Lung (tissue), 12 donors: Measurements from ENCODE around the gene UNC13A. TPM values are rescaled to one million over a fixed set of nuclear protein-coding genes. Genes with fewer than 3 reads are reported as not detected.

Source experiments
- ATAC-seq: fragments of 200-7000 bp; cut with Tn5 transposase; one replicate; pipeline ENCODE4 v1.9.1; 2020; ENCODE audit warnings: moderate number of reproducible peaks; ENCODE audit not compliant: insufficient read depth, low FRiP score
- DNase-seq, 3 donors: peaks; one replicate each; pipeline ENCODE4 v3.0.0-alpha.2; 2013 to 2017
- H3K27ac ChIP-seq, 2 donors: one replicate each; pipeline ENCODE4 v1.5.1; 2013; ENCODE audit warnings: mild to moderate bottlenecking in 2 of 2, moderate library complexity in 2 of 2, control low read depth in 1 of 2, inconsistent platforms in 1 of 2, low read depth in 1 of 2, low read length in 1 of 2
- H3K27me3 ChIP-seq, 3 donors: one replicate each; pipeline ENCODE4 v1.5.1; 2013; ENCODE audit warnings: low read length in 2 of 3; ENCODE audit not compliant: control insufficient read depth in 3 of 3, insufficient read depth in 3 of 3
- H3K36me3 ChIP-seq, 4 donors: one replicate each; pipeline ENCODE4 v1.5.1; 2013; ENCODE audit warnings: low read length in 4 of 4, mild to moderate bottlenecking in 1 of 4, moderate library complexity in 1 of 4; ENCODE audit not compliant: control insufficient read depth in 4 of 4, insufficient read depth in 4 of 4
- H3K4me1 ChIP-seq, 5 donors: one replicate each; pipeline ENCODE4 v1.5.1; 2013; ENCODE audit warnings: low read length in 5 of 5, mild to moderate bottlenecking in 2 of 5, moderate library complexity in 1 of 5; ENCODE audit not compliant: control insufficient read depth in 5 of 5, insufficient read depth in 5 of 5
- H3K4me3 ChIP-seq: one replicate; pipeline ENCODE4 v1.5.1; 2013; ENCODE audit warnings: mild to moderate bottlenecking, control low read depth, moderate library complexity
- H3K9ac ChIP-seq, 2 donors: one replicate each; pipeline ENCODE4 v1.5.1; 2013; ENCODE audit warnings: low read length in 2 of 2, control low read depth in 1 of 2; ENCODE audit not compliant: insufficient read depth in 1 of 2
- H3K9me3 ChIP-seq, 4 donors: one replicate each; pipeline ENCODE4 v1.5.1; 2013; ENCODE audit warnings: low read length in 3 of 4, mild to moderate bottlenecking in 1 of 4, moderate library complexity in 1 of 4; ENCODE audit not compliant: control insufficient read depth in 4 of 4, insufficient read depth in 3 of 4
- CTCF ChIP-seq: IDR thresholded peaks from 2 replicates; pipeline ENCODE4 v1.5.1; 2012; ENCODE audit warnings: mild to moderate bottlenecking; ENCODE audit errors: control extremely low read depth, extremely low read depth
- WGBS, 2 donors: extraction: QIAGEN DNeasy Blood & Tissue Kit; methylation state at CpG; one replicate each; pipeline ENCODE4 v1.1.7; 2013; 5-methylcytosine and 5-hydroxymethylcytosine counted together
- polyA plus RNA-seq, 2 donors: library from polyadenylated mRNA; stranded (reverse); fragments of 200-250 nt; gene quantifications; one replicate each; pipeline ENCODE4 v1.2.1, GENCODE V29; 2013
- total RNA-seq, 2 donors: library from RNA; depleted of rRNA in 1 of 2; stranded (reverse); fragments of >200 nt in 1 of 2; gene quantifications; one replicate each; pipeline ENCODE4 v1.2.1, GENCODE V29; 2014 to 2021
- donor health status: control.
- donor health status: control.
- donor health status: Bipolar disorder and iron deficiency.
- donor health status: healthy.
- donor health status: DM: yes; HTN: yes; CAD: no.

The UNC13A gene
- total and polyA plus RNA-seq, 4 donors: 0.14 to 0.31 (median 0.27) TPM

GRCh38 chr19:17605117-17605516, 83.0 kb downstream of the UNC13A start:
- H3K9ac ChIP-seq: no peak overlapping the region
- TF ChIP-seq CTCF: no peak
- H3K4me1 ChIP-seq: peaks cover 0 to 12% (median 5%) of the 10 kb centered on the region in 5 donors
- H3K4me3 ChIP-seq: no peak overlapping the region
- 86% methylated on average over 8 of the region's 8 CpGs for WGBS, 2 donors
- H3K27me3 ChIP-seq: peaks cover 0 to 3% (median 3%) of the 10 kb centered on the region in 3 donors
- no peak for ATAC-seq
- no peaks in the 10 kb centered on the region for H3K36me3 ChIP-seq
- peaks cover 0 to 7% (median 0%) of the 10 kb centered on the region in 4 donors for H3K9me3 ChIP-seq
- no peak for DNase-seq
- no peak overlapping the region for H3K27ac ChIP-seq

- ATAC-seq (no peak), DNase-seq (no peak)
- Histone ChIP-seq H3K9ac (no peak overlapping the region), H3K4me3 (no peak overlapping the region), H3K9me3 (peaks cover 0 to 7% (median 0%) of the 10 kb centered on the region in 4 donors), H3K27me3 (peaks cover 0 to 3% (median under 1%) of the 10 kb centered on the region in 3 donors), H3K27ac (no peak overlapping the region), H3K4me1 (peaks cover 0 to 12% (median 5%) of the 10 kb centered on the region in 5 donors), H3K36me3 (no peaks in the 10 kb centered on the region)
- 71 to 74% methylated on average over 8 of the region's 8 CpGs for WGBS, 2 donors
- no peak for TF ChIP-seq CTCF
Measured at GRCh38 chr19:17604372-17605025, 83.7 kb downstream of the UNC13A start.

GRCh38 chr19:17602872-17603510, 85.2 kb downstream of the UNC13A start:
- Histone ChIP-seq H3K36me3 (no peaks in the 10 kb centered on the region), H3K27ac (no peak overlapping the region), H3K4me3 (no peak overlapping the region), H3K27me3 (peaks cover 0 to 3% (median 0%) of the 10 kb centered on the region in 3 donors), H3K4me1 (peaks cover 0 to 12% (median 5%) of the 10 kb centered on the region in 5 donors), H3K9me3 (peaks cover 0 to 7% (median 0%) of the 10 kb centered on the region in 4 donors), H3K9ac (no peak overlapping the region)
- ATAC-seq (no peak), DNase-seq (no peak)
- TF ChIP-seq CTCF: no peak
- WGBS, 2 donors: 59 to 67% methylated on average over 7 of the region's 7 CpGs
